IMR-90 (cell line): ENCODE results near the gene TTBK2. TPM values are rescaled to one million over a fixed set of nuclear protein-coding genes. Genes with fewer than 3 reads are reported as not detected.

ENCODE experiments used
- ATAC-seq: fragments of 200-7000 bp; cut with Tn5 transposase; 2 replicates; pipeline ENCODE4 v1.9.1; 2020; ENCODE audit warnings: low read depth, mild to moderate bottlenecking, moderate library complexity
- BruUV-seq: library from RNA; stranded (reverse); fragments of 400-500 nt; replicated peaks from 2 replicates; lab custom pipeline; 2021; lab: Mats Ljungman, UMichigan
- CTCF ChIA-PET: fragments of 300-600 bp; formaldehyde crosslinking; extraction: SDS; loops from one replicate; lab custom pipeline; 2021; ENCODE audit warnings: antibody characterized with exemption; lab: Yijun Ruan, JAX
- POLR2A ChIA-PET: fragments of 300-600 bp; sonication (Branson Sonifier 250); formaldehyde crosslinking; loops from one replicate; lab custom pipeline; 2022; ENCODE audit warnings: antibody characterized with exemption; ENCODE audit not compliant: unreplicated experiment; lab: Charles Lee
- DNase-seq: peaks from one replicate; pipeline ENCODE4 v3.0.0; 2013
- H2AFZ ChIP-seq: replicated peaks from 2 replicates; pipeline ENCODE3; 2013; ENCODE audit warnings: low read length, mild to moderate bottlenecking; ENCODE audit not compliant: poor library complexity
- H2AK5ac ChIP-seq: 2 replicates; pipeline ENCODE4 v1.6.1; 2013; ENCODE audit warnings: low read depth, low read length, inconsistent platforms
- H2AK9ac ChIP-seq: replicated peaks from 2 replicates; pipeline ENCODE3; 2013; ENCODE audit warnings: mild to moderate bottlenecking, low read depth, low read length, moderate library complexity; ENCODE audit not compliant: poor library complexity
- H2BK120ac ChIP-seq: 2 replicates; pipeline ENCODE4 v1.6.1; 2013; ENCODE audit warnings: low read depth, low read length, inconsistent platforms
- H2BK15ac ChIP-seq: 3 replicates; pipeline ENCODE4 v1.6.1; 2013; ENCODE audit warnings: low read depth, low read length, inconsistent platforms
- H2BK20ac ChIP-seq: 2 replicates; pipeline ENCODE4 v1.6.1; 2013; ENCODE audit warnings: low read depth, mild to moderate bottlenecking, inconsistent platforms, low read length, moderate library complexity
- H2BK5ac ChIP-seq: 2 replicates; pipeline ENCODE4 v1.6.1; 2013; ENCODE audit warnings: mild to moderate bottlenecking, low read depth, low read length, inconsistent platforms; ENCODE audit not compliant: poor library complexity, severe bottlenecking
- H3K14ac ChIP-seq: replicated peaks from 2 replicates; pipeline ENCODE4 v1.6.1; 2013; ENCODE audit warnings: low read depth, low read length, inconsistent platforms
- H3K18ac ChIP-seq: 2 replicates; pipeline ENCODE4 v1.6.1; 2013; ENCODE audit warnings: low read depth, low read length, control low read depth
- H3K23ac ChIP-seq: 2 replicates; pipeline ENCODE4 v1.6.1; 2013; ENCODE audit warnings: low read depth, low read length, inconsistent platforms
- H3K27ac ChIP-seq: 2 replicates; pipeline ENCODE4 v1.5.1; 2013; ENCODE audit warnings: mild to moderate bottlenecking, control low read depth, low read length; ENCODE audit not compliant: insufficient read depth
- H3K27me3 ChIP-seq: 2 replicates; pipeline ENCODE4 v1.6.1; 2013; ENCODE audit warnings: low read length; ENCODE audit not compliant: control insufficient read depth, insufficient read depth
- H3K36me3 ChIP-seq: 2 replicates; pipeline ENCODE4 v1.6.1; 2013; ENCODE audit warnings: low read length, mixed read lengths; ENCODE audit not compliant: control insufficient read depth, insufficient read depth
- H3K4ac ChIP-seq: 2 replicates; pipeline ENCODE4 v1.6.1; 2013; ENCODE audit warnings: low read depth, low read length, inconsistent platforms
- H3K4me1 ChIP-seq: 2 replicates; pipeline ENCODE4 v1.6.1; 2013; ENCODE audit warnings: low read length, mixed read lengths; ENCODE audit not compliant: control insufficient read depth, insufficient read depth
- H3K4me2 ChIP-seq: 2 replicates; pipeline ENCODE4 v1.6.1; 2013; ENCODE audit warnings: low read depth, mild to moderate bottlenecking, control low read depth, low read length, moderate library complexity
- H3K4me3 ChIP-seq: 2 replicates; pipeline ENCODE4 v1.5.1; 2013; ENCODE audit warnings: low read depth, mild to moderate bottlenecking, control low read depth, low read length, moderate library complexity; ENCODE audit not compliant: insufficient read depth
- H3K56ac ChIP-seq: 2 replicates; pipeline ENCODE4 v1.6.1; 2013; ENCODE audit warnings: low read length, inconsistent platforms; ENCODE audit not compliant: insufficient read depth; ENCODE audit errors: extremely low read depth
- H3K79me1 ChIP-seq, 2 experiments: 2 replicates each; pipeline ENCODE4 v1.6.1; 2013; ENCODE audit warnings: low read length in 2 of 2, inconsistent platforms in 1 of 2, low read depth in 1 of 2
- H3K9ac ChIP-seq: 2 replicates; pipeline ENCODE4 v1.6.1; 2013; ENCODE audit warnings: low read depth, low read length, control low read depth
- H3K9me1 ChIP-seq: 2 replicates; pipeline ENCODE4 v1.6.1; 2013; ENCODE audit warnings: low read length, inconsistent platforms; ENCODE audit not compliant: insufficient read depth
- H3K9me3 ChIP-seq: 2 replicates; pipeline ENCODE4 v1.6.1; 2013; ENCODE audit warnings: low read length; ENCODE audit not compliant: control insufficient read depth, insufficient read depth
- H4K20me1 ChIP-seq: 2 replicates; pipeline ENCODE4 v1.6.1; 2013; ENCODE audit warnings: low read length, inconsistent platforms; ENCODE audit not compliant: insufficient read depth
- H4K5ac ChIP-seq: 2 replicates; pipeline ENCODE4 v1.6.1; 2013; ENCODE audit warnings: mild to moderate bottlenecking, low read depth, low read length, control low read depth
- H4K8ac ChIP-seq, 2 experiments: 2 replicates each; pipeline ENCODE4 v1.6.1; 2013; ENCODE audit warnings: low read depth in 2 of 2, low read length in 2 of 2, control low read depth in 1 of 2, inconsistent platforms in 1 of 2
- H4K91ac ChIP-seq: 2 replicates; pipeline ENCODE4 v1.6.1; 2013; ENCODE audit warnings: low read depth, low read length, inconsistent platforms; ENCODE audit not compliant: insufficient read depth
- CHD1 ChIP-seq: IDR thresholded peaks from 2 replicates; pipeline ENCODE4 v1.6.1; 2012; ENCODE audit warnings: low read depth, low read length, improper control_type of control experiment
- MAFK ChIP-seq: IDR thresholded peaks from 2 replicates; pipeline ENCODE4 v1.6.1; 2012; ENCODE audit warnings: low read depth, low read length, improper control_type of control experiment
- SMC3 ChIP-seq: fragments of 150-350 bp; IDR thresholded peaks from 2 replicates; pipeline ENCODE4 v1.6.1; 2016; ENCODE audit warnings: low read depth, mild to moderate bottlenecking, antibody characterized with exemption, low read length, moderate library complexity
- USF2 ChIP-seq: fragments of 150-350 bp; IDR thresholded peaks from 2 replicates; pipeline ENCODE4 v1.6.1; 2017; ENCODE audit warnings: mild to moderate bottlenecking, antibody characterized with exemption, low read length, low read depth
- WGBS, 2 experiments: methylation state at CpG; one replicate each; pipeline versions ENCODE4 v1.1.5 to v1.1.7; 2013; ENCODE audit warnings: missing lambda C conversion rate in 2 of 2; ENCODE audit not compliant: insufficient read length in 1 of 2; ENCODE audit errors: extremely low coverage in 2 of 2; 5-methylcytosine and 5-hydroxymethylcytosine counted together
- dilution Hi-C: fragments of 300-500 bp; cut with HindIII; formaldehyde crosslinking; loops from one replicate; pipeline ENCODE4 v1.14.3; 2018; ENCODE audit warnings: low sequenced_read_pairs; ENCODE audit not compliant: unreplicated experiment
- in situ Hi-C: fragments of 300-500 bp; cut with MboI; formaldehyde crosslinking; loops from 3 replicates; pipeline ENCODE4 v1.14.3; 2019; ENCODE audit warnings: low sequenced_read_pairs, inconsistent platforms, mixed read lengths
- intact Hi-C: fragments of 100-400 bp; cut with micrococcal nuclease; formaldehyde crosslinking; loops from 2 replicates; pipeline ENCODE4 v1.10.0; 2022
- polyA plus RNA-seq, 3 experiments: library from polyadenylated mRNA; depleted of rRNA; stranded (reverse); fragments of >200 nt; gene quantifications; 2 replicates each; pipeline ENCODE4 v1.2.3, GENCODE V29; 2012; ENCODE audit warnings: low replicate concordance in 1 of 3
- total RNA-seq: library from RNA; depleted of rRNA; stranded (reverse); fragments of >200 nt; gene quantifications from 2 replicates; pipeline ENCODE4 v1.2.3, GENCODE V29; 2012

TTBK2 gene
- total and polyA plus RNA-seq, 2 of the 4 experiments (the other 2 are of a cell fraction) = 2.4 to 3.2 TPM

- Histone ChIP-seq H3K4me1 (no peaks in the 10 kb centered on the region), H3K4ac (no peak overlapping the region), H2AK5ac (no peak overlapping the region; the same call in 1 of the 2 replicates), H3K27me3 (no peaks in the 10 kb centered on the region), H3K18ac (no peak overlapping the region), H3K23ac (no peak overlapping the region), H2AK9ac (no peak overlapping the region), H3K79me1 (peaks cover 4 to 11% of the 10 kb centered on the region in 2 experiments; a peak in 2 of 4 replicates), H2BK5ac (no peak overlapping the region), H3K9me1 (no peaks in the 10 kb centered on the region), H4K20me1 (no peaks in the 10 kb centered on the region), H3K36me3 (no peaks in the 10 kb centered on the region), H3K27ac (no peak overlapping the region), H3K56ac (no peak overlapping the region), H3K9me3 (no peaks in the 10 kb centered on the region), H4K91ac (no peak overlapping the region), H3K9ac (no peak overlapping the region), H3K14ac (no peak overlapping the region; the same call in 1 of the 2 replicates), H4K8ac (no peak overlapping the region), H3K4me3 (no peak overlapping the region), H2AFZ (no peak overlapping the region), H2BK15ac (no peak overlapping the region), H3K4me2 (no peak overlapping the region), H2BK20ac (no peak overlapping the region), H2BK120ac (no peak overlapping the region), H4K5ac (no peak overlapping the region)
- intact Hi-C loops (no loop called here), in situ Hi-C loops (no loop called here), dilution Hi-C loops (no loop called here)
- DNase-seq (no peak), ATAC-seq (no peak)
- 80% methylated on average over 1 of the region's 2 CpGs; no CpG with 5 or more reads in 1 of the 2 experiments for WGBS, 2 experiments
- CTCF ChIA-PET = no interaction called here
- BruUV-seq = no TSS peak
- POLR2A ChIA-PET = no interaction called here
- TF ChIP-seq SMC3 (no peak), MAFK (no peak), CHD1 (no peak), USF2 (no peak)
Observed at GRCh38 chr15:42858540-42858939, 62.0 kb downstream of the TTBK2 start.
